GM12865 (cell line): ENCODE measurements around the gene GLIPR2.

Experiments
- DNase-seq: peaks from one replicate; pipeline ENCODE4 v3.0.0; 2010; ENCODE audit warnings: low read depth
- H3K4me3 ChIP-seq: 2 replicates; pipeline ENCODE4 v1.5.1; 2011; ENCODE audit warnings: mild to moderate bottlenecking, low read depth, low read length, control low read depth
- CTCF ChIP-seq: IDR thresholded peaks from 2 replicates; pipeline ENCODE4 v1.5.1; 2011; ENCODE audit warnings: low read length, control low read depth, low read depth, inconsistent platforms; ENCODE audit not compliant: insufficient read depth; ENCODE audit errors: missing control alignments

The GLIPR2 gene

GRCh38 chr9:36143245-36143641 lies 6.7 kb downstream of the GLIPR2 start:
- DNase-seq, result no peak
- H3K4me3 ChIP-seq, result peak overlapping the region; percentile 20; the same call in 1 of the 2 replicates
- TF ChIP-seq CTCF, result no peak

- TF ChIP-seq CTCF, result no peak
- DNase-seq, result peak; percentile 43
- peak overlapping the region; percentile 17 for H3K4me3 ChIP-seq
These were observed 8.0 kb downstream of the GLIPR2 start for GRCh38 chr9:36144309-36145232.

- TF ChIP-seq CTCF, result no peak
- no peak overlapping the region for H3K4me3 ChIP-seq
- DNase-seq, result no peak
These were observed 9.4 kb downstream of the GLIPR2 start for GRCh38 chr9:36145970-36146369.

- no peak overlapping the region for H3K4me3 ChIP-seq
- no peak for DNase-seq
- no peak for TF ChIP-seq CTCF
These were observed 10.1 kb downstream of the GLIPR2 start for GRCh38 chr9:36146651-36147050.

GRCh38 chr9:36147441-36148175 lies 11.1 kb downstream of the GLIPR2 start:
- DNase-seq, result no peak
- TF ChIP-seq CTCF, result no peak
- H3K4me3 ChIP-seq, result no peak overlapping the region

- TF ChIP-seq CTCF, result no peak
- H3K4me3 ChIP-seq, result no peak overlapping the region
- DNase-seq, result peak; percentile 97
These were observed 11.9 kb downstream of the GLIPR2 start for GRCh38 chr9:36148311-36149051.
